HG03442 (cell line): ENCODE data around the gene NDUFS6.
"Not testable (repeated sequence)": the region's sequence is repeated elsewhere in the genome, so short reads cannot be mapped to it uniquely, and the experiment has no call there.

Source experiments
- ATAC-seq: cut with Tn5 transposase; IDR thresholded peaks from one replicate; pipeline ENCODE4 v1.9.1; 2021; ENCODE audit warnings: mild to moderate bottlenecking, moderate library complexity; ENCODE audit not compliant: unreplicated experiment

NDUFS6 gene

DNA sequence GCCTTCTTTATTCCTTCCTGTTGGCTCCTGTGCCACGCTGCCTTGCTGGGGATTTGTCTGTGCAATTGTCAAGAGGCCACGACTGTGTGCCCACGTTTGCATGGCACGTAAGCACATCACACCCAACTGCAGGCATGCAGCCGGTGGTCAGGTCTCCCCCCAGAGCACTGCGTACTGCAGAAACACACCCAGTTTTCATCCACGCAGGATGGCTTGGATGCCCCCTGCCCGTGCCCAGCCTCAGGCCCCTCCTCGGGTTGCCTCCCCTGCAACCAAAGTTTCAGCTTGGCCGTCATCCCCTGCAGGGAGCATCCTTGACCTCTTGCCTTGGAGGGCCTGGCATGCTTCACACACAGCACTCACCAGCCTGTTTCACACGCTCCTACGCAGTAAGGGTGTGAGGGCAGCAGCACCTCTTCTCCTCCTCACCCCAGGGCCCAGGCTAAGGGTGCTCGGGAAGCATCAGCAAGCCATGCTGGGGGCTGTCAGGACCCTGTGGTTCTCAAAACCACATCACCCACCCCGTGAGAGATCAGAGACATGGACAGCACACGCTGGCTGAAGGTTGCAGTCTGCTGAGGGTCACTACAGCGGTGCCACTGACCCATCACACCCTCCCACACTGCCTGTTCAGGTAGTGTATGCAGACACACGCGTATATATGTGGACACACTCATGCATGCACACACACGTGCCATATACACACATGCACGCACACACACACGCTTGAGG is 4.7 kb upstream of the NDUFS6 start:
- no peak for ATAC-seq

DNA sequence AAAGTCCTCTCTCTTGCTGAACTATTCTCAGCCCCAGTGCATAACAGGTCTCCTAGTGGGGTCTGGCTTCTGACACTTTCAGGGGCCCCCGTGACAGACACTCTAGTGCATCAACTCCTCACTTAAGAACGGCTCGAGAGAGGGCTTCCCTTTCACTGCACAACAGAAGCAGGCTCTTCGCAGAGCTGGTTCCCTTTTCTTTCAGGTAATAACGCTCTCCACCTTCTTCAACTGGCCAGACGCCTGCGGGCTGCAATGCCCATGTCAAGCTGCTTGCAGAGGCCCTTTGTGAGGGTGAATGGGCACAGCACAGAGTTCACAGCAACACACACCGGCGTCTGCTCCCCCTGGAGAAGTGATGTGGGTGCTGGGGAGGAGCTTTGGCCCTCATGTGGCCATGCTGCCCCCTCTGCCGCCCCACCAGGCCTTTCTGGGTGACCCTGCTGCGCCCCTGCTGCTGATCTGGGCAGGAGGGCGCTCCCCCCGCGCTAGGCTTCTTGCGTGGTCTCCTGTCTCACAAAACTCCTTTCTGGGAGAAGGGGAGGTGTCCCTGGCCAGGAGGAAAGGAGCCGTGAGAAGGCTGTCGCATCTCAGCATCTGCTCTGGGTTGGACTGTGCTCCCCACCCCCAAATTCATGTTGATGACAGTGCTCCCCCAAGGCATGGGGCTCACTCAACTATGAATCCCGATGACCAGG is 4.0 kb upstream of the NDUFS6 start:
- no peak for ATAC-seq

DNA sequence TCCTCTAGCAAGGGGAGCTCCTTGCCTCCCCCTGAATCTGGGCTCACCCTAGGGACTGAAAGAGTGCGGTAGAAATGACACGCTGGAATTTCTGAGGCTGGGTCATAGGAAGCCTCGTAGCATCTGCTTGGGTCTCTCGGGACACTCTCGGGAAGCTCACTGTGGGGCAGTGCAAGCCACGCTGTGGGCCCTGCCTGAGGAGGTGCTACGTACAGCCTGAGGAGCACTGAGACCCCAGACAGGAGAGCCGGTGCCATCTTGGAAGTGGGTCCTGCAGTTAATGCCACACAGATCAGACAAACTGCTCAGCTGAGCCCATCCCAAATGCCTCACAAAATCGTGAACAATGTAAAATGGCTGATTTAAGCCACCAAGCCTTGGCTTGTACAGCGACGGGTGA is 3.4 kb upstream of the NDUFS6 start:
- ATAC-seq: no peak

DNA sequence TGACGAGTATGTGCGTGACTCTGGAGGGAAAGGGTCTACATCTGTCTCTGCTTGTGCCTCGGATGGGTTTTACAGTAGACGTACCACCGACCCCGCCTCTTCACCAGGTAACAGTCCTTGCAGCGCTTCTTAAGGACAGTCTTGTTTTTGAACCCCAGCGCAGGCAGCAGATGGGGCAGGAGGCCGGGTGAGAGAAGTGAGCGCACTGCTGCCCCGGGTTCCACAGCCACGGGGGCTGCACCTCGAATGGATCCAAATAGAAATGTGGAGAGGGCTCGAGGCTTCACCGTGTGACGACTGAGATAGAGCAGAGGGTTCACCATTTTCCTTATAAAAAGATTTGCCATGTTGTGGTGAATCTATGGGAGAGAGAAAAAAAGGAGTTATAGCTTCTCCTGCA is 2.6 kb upstream of the NDUFS6 start:
- not testable (repeated sequence) for ATAC-seq

GRCh38 chr5:1799110-1799601 is 2.1 kb upstream of the NDUFS6 start:
- ATAC-seq: peak; percentile 27

GRCh38 chr5:1799602-1800471 is 1.4 kb upstream of the NDUFS6 start, which contains the start of gene MRPL36:
Gene MRPL36 (minus strand): TSS chr5:1799837. CDS start chr5:1798935, 902 bp downstream.
- peak; percentile 34 for ATAC-seq

DNA sequence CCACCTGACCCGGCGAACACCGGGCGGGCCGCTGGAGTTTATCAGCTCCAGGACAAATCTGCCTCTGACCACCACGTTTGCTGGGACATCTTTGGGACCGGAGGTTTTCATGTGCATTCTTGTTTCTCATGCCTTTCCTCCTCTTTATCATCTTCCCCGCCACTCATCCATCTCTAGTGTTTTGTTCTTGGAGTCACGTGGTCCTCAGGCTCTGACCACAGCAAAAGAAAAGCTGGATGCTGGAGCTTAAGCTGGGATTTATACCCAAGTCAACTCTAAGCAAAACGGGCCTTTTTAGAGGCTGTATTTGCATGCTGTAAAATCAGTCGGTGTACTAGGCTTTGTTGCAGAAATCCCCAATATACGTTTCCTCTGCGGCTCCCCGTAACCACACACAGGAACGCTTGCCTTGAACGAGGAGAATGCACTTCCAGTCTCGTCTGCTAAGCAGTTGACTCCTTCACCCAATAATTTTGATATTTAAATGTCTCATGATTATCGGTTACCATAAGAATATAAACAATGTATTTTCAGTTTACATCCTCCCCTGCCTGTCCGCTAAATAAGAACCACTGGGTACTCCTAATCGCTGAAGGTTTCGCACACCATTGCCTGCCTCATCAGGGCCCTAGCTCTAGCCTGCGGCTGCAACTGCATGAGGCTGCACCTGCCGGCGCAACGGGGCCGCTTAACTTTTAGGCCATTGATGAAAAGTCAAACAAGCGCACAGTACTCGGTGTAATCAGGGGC is 560 bp upstream of the NDUFS6 start:
- ATAC-seq: peak; percentile 29

GRCh38 chr5:1801967-1802295 is 724 bp downstream of the NDUFS6 start:
- ATAC-seq: no peak

GRCh38 chr5:1803192-1803591 is 2.0 kb downstream of the NDUFS6 start:
- no peak for ATAC-seq

GRCh38 chr5:1804001-1804690 is 2.9 kb downstream of the NDUFS6 start:
- ATAC-seq: no peak

GRCh38 chr5:1805326-1805725 is 4.1 kb downstream of the NDUFS6 start:
- no peak for ATAC-seq

DNA sequence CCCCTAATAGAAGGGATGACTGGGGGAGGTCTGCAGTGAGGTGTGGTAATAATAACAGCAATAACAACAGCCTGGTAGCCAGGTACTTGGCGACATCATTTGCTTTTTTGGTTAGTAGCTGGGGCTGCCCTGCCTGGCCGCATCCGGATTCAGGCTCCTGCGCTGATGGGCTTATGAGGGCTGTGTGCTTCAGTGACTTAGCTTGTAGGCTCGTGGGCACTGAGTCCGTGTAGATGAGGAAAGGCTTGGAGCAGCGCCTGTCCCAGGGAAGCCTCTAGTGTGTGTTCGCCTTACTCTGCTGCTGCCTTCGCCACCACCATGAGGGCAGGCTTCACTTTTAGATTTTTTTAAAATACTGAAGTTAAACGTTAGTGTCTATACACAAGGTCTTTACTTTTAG is 4.5 kb downstream of the NDUFS6 start:
- no peak for ATAC-seq

GRCh38 chr5:1806199-1806598 is 5.0 kb downstream of the NDUFS6 start:
- no peak for ATAC-seq

DNA sequence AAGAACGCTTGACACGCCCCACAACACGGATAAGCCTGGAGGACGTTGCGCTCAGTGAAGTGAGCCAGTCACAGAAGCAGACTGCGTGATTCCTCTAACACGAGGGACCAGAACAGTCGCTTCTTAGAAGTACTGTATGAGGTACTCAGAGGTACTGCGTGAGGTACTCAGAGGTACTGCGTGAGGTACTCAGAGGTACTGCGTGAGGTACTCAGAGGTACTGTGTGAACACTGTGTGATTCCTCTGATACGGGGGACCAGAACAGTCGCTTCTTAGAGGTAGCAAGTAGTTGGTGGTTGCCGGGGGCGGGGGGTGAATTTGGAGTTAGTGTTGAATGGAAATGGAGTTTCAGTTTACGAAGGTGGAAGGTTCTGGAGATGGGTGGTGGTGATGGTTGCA is 5.8 kb downstream of the NDUFS6 start:
- ATAC-seq: no peak

DNA sequence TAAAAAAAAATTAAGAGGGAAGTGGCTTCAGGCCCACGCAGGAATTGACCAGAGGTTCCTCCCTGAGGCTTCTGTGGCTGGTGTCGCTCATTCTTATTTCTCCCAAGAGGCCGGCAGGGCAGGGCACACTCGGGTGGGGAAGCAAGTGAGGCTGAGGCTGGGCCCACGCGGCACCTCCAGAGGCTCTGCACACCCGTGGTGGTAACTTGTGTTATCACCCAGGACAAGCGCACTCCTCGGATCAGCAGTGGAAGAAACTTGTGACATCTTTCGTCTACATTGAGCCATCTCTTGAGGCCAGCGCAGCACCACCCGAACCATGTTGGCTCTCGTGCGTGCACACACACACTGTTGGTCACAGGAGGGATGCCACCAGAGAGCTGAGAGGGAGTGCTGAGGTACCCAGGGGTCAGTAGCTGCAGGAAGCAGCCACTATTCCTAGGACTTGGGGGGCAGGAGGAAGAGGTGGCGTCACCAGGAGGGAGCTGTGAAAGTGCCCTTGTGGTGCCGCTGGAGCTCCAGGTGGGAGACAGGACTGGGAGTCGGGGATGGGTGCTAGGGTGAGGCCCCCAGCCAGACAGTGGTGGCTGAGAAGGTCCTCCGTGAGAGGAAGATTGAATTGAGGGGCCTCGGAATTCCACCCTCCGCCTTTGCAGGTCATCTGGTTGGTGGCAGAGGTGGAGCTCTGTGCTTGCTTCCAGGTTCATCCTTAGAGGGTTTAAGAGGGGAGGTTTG is 6.4 kb downstream of the NDUFS6 start:
- no peak for ATAC-seq

DNA sequence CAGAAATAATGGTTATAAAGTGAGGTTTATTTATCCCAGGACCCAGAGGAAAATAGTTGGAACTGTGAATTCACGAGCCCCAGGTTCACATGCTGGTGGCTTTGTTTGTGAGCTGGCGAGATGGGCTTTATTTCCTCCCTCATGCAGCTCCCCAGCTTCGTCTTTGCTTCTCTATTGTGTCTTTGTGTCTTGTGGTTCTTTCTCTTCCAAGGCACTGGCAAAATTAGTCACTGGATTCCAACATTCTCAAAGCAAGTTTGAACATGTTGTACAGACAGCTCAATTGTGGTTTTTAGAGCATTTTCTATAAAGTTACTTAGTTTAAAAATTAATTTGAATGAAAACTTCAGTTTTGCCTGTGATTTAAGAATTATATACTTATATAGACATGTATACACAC is 7.2 kb downstream of the NDUFS6 start:
- ATAC-seq: no peak

- ATAC-seq: no peak
Observed at GRCh38 chr5:1809416-1810035, 8.3 kb downstream of the NDUFS6 start.

DNA sequence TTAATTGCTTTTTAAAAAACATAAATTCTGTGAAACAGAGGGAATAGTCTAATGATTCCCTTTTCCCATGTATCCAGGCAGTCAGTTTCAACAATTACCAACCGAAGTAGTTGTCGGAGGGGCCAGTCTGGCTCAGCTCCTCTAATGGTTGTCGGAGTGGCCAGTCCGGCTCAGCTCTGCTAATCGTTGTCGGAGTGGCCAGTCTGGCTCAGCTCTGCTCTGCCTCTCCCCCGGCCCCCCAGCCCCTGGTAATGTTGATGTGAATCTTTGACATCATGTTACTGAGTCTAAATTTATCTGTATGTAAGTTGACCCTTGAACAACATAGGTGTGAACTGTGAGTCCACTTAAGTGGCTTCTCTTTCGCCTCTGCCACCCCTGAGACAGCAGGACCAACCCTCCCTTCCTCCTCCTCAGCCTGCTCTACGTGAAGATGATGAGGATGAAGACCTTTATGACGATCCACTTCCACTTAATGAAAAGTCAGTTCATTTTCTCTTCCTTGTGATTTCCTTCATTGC is 9.4 kb downstream of the NDUFS6 start:
- ATAC-seq: no peak
